ENCODE measurements around the gene PLA2G4D.

The PLA2G4D gene

GRCh38 chr15:42062284-42062806 is 32.0 kb downstream of the PLA2G4D start:
- DNase-seq (ENCODE audit: low read depth) = no peak
- no peak overlapping the region for H3K4me3 ChIP-seq (ENCODE audit: low read depth, low read length)

- no peak for DNase-seq (ENCODE audit: low read depth)
- H3K4me3 ChIP-seq (ENCODE audit: low read depth, low read length) = no peak overlapping the region
Measured at GRCh38 chr15:42060797-42061196, 33.6 kb downstream of the PLA2G4D start.

GRCh38 chr15:42060477-42060763 is 33.9 kb downstream of the PLA2G4D start:
- no peak for DNase-seq (ENCODE audit: low read depth)
- no peak overlapping the region for H3K4me3 ChIP-seq (ENCODE audit: low read depth, low read length)

- no peak for DNase-seq (ENCODE audit: low read depth)
- no peak overlapping the region for H3K4me3 ChIP-seq (ENCODE audit: low read depth, low read length)
Measured at GRCh38 chr15:42059661-42060476, 34.5 kb downstream of the PLA2G4D start.

GRCh38 chr15:42058791-42059190 is 35.6 kb downstream of the PLA2G4D start:
- no peak for DNase-seq (ENCODE audit: low read depth)

GRCh38 chr15:42057799-42058646 is 36.3 kb downstream of the PLA2G4D start:
- H3K4me3 ChIP-seq (ENCODE audit: low read depth, low read length) = no peak overlapping the region
- DNase-seq (ENCODE audit: low read depth) = no peak

More at GRCh38 chr15:42058791-42059190, 35.6 kb downstream of the PLA2G4D start:
- H3K4me3 ChIP-seq (ENCODE audit: low read depth, low read length) = no peak overlapping the region

- DNase-seq (ENCODE audit: low read depth) = no peak
- H3K4me3 ChIP-seq (ENCODE audit: low read depth, low read length) = peak overlapping the region; percentile 23
Measured at GRCh38 chr15:42056934-42057798, 37.2 kb downstream of the PLA2G4D start.

GRCh38 chr15:42053914-42054313 is 40.4 kb downstream of the PLA2G4D start:
- H3K4me3 ChIP-seq (ENCODE audit: low read depth, low read length) = no peak overlapping the region
- no peak for DNase-seq (ENCODE audit: low read depth)

GRCh38 chr15:42053010-42053409 is 41.4 kb downstream of the PLA2G4D start:
- no peak overlapping the region for H3K4me3 ChIP-seq (ENCODE audit: low read depth, low read length)

GRCh38 chr15:42050484-42051255 is 43.7 kb downstream of the PLA2G4D start:
- no peak overlapping the region for H3K4me3 ChIP-seq (ENCODE audit: low read depth, low read length)
- no peak for DNase-seq (ENCODE audit: low read depth)

More at GRCh38 chr15:42053010-42053409, 41.4 kb downstream of the PLA2G4D start:
- no peak for DNase-seq (ENCODE audit: low read depth)

- H3K4me3 ChIP-seq (ENCODE audit: low read depth, low read length) = no peak overlapping the region
- DNase-seq (ENCODE audit: low read depth) = no peak
Measured at GRCh38 chr15:42048821-42049200, 45.6 kb downstream of the PLA2G4D start.

GRCh38 chr15:42048080-42048820 is 46.1 kb downstream of the PLA2G4D start:
- no peak overlapping the region for H3K4me3 ChIP-seq (ENCODE audit: low read depth, low read length)

GRCh38 chr15:42046597-42046996 is 47.8 kb downstream of the PLA2G4D start:
- H3K4me3 ChIP-seq (ENCODE audit: low read depth, low read length) = no peak overlapping the region
- DNase-seq (ENCODE audit: low read depth) = no peak

More at GRCh38 chr15:42048080-42048820, 46.1 kb downstream of the PLA2G4D start:
- no peak for DNase-seq (ENCODE audit: low read depth)

- H3K4me3 ChIP-seq (ENCODE audit: low read depth, low read length) = no peak overlapping the region
- DNase-seq (ENCODE audit: low read depth) = no peak
Measured at GRCh38 chr15:42045211-42045615, 49.1 kb downstream of the PLA2G4D start.

- DNase-seq (ENCODE audit: low read depth) = no peak
- H3K4me3 ChIP-seq (ENCODE audit: low read depth, low read length) = no peak overlapping the region
Measured at GRCh38 chr15:42042602-42043400, 51.6 kb downstream of the PLA2G4D start.

- no peak overlapping the region for H3K4me3 ChIP-seq (ENCODE audit: low read depth, low read length)
- DNase-seq (ENCODE audit: low read depth) = no peak
Measured at GRCh38 chr15:42038401-42038800, 56.0 kb downstream of the PLA2G4D start.

GRCh38 chr15:42037656-42038055 is 56.7 kb downstream of the PLA2G4D start:
- DNase-seq (ENCODE audit: low read depth) = no peak
- H3K4me3 ChIP-seq (ENCODE audit: low read depth, low read length) = no peak overlapping the region
